ENCODE results near the gene GRIN3B. TPM values are rescaled to one million over a fixed set of nuclear protein-coding genes. Genes with fewer than 3 reads are reported as not detected.

The GRIN3B gene
- total RNA-seq, 2 experiments from 2014 or later = 0.07 TPM; not detected in 1

GRCh38 chr19:973726-974563, 26.3 kb upstream of the GRIN3B start:
- ATAC-seq (no peak), DNase-seq (no peak)
- ChIA-PET POLR2A (interaction anchor here (0.5 kb wide), 1 partner anchor 10 kb away, joined by 3 read pairs; the partner anchor contains the start of gene WDR18), CTCF (interaction anchor here (1.0 kb wide), 1 partner anchor 8 kb away, joined by 6 read pairs; no protein-coding TSS in a partner anchor)
- H3K4me3 Mint-ChIP-seq = no peak overlapping the region
- no peak for TF ChIP-seq CTCF (IDR thresholded peaks at IDR 0.05)
- H3K36me3 Mint-ChIP-seq (ENCODE audit: low read depth) = peaks cover 15% of the 10 kb centered on the region
- H3K9me3 Mint-ChIP-seq = peaks cover 9% of the 10 kb centered on the region
- H3K27me3 Mint-ChIP-seq = no peaks in the 10 kb centered on the region
- no peaks in the 10 kb centered on the region for H3K4me1 Mint-ChIP-seq (ENCODE audit: low read depth)
- intact Hi-C loops (cut with micrococcal nuclease) = no loop called here
- H3K27ac Mint-ChIP-seq = no peak overlapping the region

GRCh38 chr19:974564-975257, 25.5 kb upstream of the GRIN3B start:
- ATAC-seq (no peak), DNase-seq (no peak)
- CTCF ChIA-PET = no interaction called here
- H3K4me1 Mint-ChIP-seq (ENCODE audit: low read depth) = no peaks in the 10 kb centered on the region
- peaks cover 9% of the 10 kb centered on the region for H3K9me3 Mint-ChIP-seq
- H3K36me3 Mint-ChIP-seq (ENCODE audit: low read depth) = peaks cover 15% of the 10 kb centered on the region
- H3K27ac Mint-ChIP-seq = no peak overlapping the region
- POLR2A ChIA-PET = no interaction called here
- H3K27me3 Mint-ChIP-seq = no peaks in the 10 kb centered on the region
- TF ChIP-seq CTCF (IDR thresholded peaks at IDR 0.05) = no peak
- intact Hi-C loops (cut with micrococcal nuclease) = no loop called here
- no peak overlapping the region for H3K4me3 Mint-ChIP-seq

GRCh38 chr19:976476-976875, 23.7 kb upstream of the GRIN3B start:
- TF ChIP-seq CTCF (IDR thresholded peaks at IDR 0.05) = no peak
- H3K4me3 Mint-ChIP-seq = no peak overlapping the region
- intact Hi-C loops (cut with micrococcal nuclease) = no loop called here
- no peak for ATAC-seq
- H3K27ac Mint-ChIP-seq = no peak overlapping the region
- peaks cover 7% of the 10 kb centered on the region for H3K36me3 Mint-ChIP-seq (ENCODE audit: low read depth)
- ChIA-PET CTCF (interaction anchor here (1.1 to 1.6 kb wide), 2 partner anchors 113 to 206 kb away, joined by 3 to 4 read pairs; no protein-coding TSS in a partner anchor), POLR2A (interaction anchor here (0.6 to 1.5 kb wide), 2 partner anchors 35 to 52 kb away, joined by 3 to 4 read pairs; no protein-coding TSS in a partner anchor)
- H3K9me3 Mint-ChIP-seq = peaks cover 4% of the 10 kb centered on the region
- DNase-seq = no peak
- no peaks in the 10 kb centered on the region for H3K4me1 Mint-ChIP-seq (ENCODE audit: low read depth)
- no peaks in the 10 kb centered on the region for H3K27me3 Mint-ChIP-seq

GRCh38 chr19:977058-977464, 23.2 kb upstream of the GRIN3B start:
- peaks cover 4% of the 10 kb centered on the region for H3K36me3 Mint-ChIP-seq (ENCODE audit: low read depth)
- no peak overlapping the region for H3K27ac Mint-ChIP-seq
- ATAC-seq (no peak), DNase-seq (no peak)
- TF ChIP-seq CTCF (IDR thresholded peaks at IDR 0.05) = no peak
- intact Hi-C loops (cut with micrococcal nuclease) = no loop called here
- H3K27me3 Mint-ChIP-seq = no peaks in the 10 kb centered on the region
- H3K4me3 Mint-ChIP-seq = no peak overlapping the region
- ChIA-PET CTCF (interaction anchor here (1.6 kb wide), 1 partner anchor 113 kb away, joined by 3 read pairs; no protein-coding TSS in a partner anchor), POLR2A (interaction anchor here (0.6 to 1.5 kb wide), 2 partner anchors 35 to 52 kb away, joined by 3 to 4 read pairs; no protein-coding TSS in a partner anchor)
- peaks cover 4% of the 10 kb centered on the region for H3K9me3 Mint-ChIP-seq
- H3K4me1 Mint-ChIP-seq (ENCODE audit: low read depth) = no peaks in the 10 kb centered on the region

Measured in activated CD8-positive, alpha-beta T cell treated with anti-CD3 and anti-CD28 coated beads for 36 hours (primary cell).